HG03064 (cell line): ENCODE results near the gene KLKB1.
"Not testable (repeated sequence)": the region's sequence is repeated elsewhere in the genome, so short reads cannot be mapped to it uniquely, and the experiment has no call there.

ENCODE experiments used
- ATAC-seq: cut with Tn5 transposase; IDR thresholded peaks from one replicate; pipeline ENCODE4 v1.9.1; 2021; ENCODE audit warnings: low read depth; ENCODE audit not compliant: unreplicated experiment

Gene KLKB1

DNA sequence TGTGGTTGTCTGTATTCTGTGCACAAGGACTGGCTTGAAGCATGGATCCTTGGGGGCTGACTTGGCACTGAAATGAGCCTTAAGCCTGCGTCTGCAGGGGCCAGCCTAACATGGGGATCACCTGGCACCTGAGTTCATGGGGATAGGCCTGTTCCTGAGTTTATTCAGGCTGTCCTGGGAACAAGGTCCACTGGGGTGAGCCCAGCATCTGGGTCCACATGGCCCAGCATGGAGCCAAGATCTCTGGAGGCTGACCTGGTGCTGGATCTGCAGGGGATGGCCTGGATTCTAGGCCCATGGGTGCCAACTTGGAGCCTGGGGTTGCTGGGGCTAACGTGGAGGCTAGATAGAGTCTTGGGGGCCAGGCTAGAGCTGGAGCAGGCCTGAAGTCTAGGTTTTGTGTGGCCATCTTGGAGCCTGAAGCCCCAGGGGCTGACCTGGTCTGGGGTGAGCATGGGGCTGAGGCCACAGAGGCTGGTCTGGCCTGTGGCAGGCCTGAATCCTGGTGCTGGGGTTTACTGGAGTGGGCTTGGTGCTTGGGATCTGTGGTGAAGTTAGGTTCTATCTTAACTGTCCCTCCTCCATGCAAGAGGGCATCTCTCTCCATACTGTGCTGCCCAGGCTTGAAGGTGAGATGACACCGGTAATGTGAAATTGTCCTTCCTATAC lies 652 bp upstream of the KLKB1 start:
- ATAC-seq, result no peak

DNA sequence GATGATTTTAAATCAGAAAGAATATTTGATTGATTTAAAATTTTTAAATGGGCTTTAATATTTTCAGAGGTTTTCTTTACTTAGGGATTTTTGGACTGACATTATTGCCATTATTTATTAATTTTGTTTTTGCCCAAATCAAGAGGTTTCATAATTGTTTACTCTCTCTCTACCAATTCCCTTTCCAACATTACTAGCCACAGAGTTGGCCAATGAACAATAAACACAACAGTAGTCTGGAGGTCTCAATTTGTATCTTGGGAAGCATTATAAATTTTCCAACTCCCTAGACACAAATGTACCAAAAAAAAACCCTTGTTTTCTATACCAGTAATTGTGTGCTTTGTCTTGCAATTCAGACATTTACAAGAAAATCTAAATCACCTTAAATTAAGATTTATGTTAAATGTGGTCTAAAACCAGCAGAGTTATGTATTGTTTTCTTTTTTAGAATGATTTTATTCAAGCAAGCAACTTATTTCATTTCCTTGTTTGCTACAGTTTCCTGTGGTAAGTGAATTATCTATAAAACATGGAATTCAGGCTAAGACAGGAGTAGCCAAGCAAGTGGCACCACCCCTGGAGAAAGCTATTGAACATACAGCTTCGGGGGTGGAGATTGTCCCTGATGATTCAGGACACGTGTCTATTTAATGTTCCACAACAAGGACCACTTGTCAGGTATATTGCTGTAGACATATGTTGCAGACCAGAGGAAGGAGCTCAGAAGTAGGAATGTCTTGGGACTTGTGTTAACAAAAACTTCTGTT lies 622 bp downstream of the KLKB1 start:
- ATAC-seq, result no peak

DNA sequence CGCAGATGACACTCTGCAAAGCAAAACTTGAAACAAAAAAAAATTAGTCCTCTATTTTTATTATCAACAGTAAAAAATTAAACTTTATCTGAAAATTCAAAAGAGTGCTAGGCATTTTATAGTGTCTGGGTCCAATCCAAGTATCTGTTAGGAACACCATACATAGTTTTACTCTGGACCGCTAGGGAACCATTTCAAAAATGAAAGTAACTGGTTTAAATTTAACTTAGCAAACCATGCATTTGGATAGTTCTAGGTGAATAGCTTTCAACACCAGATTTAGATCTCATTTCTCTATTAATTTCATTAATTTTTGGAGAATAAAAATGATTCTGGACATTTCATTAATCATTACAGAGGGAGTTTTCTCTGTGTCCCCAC lies 1.2 kb downstream of the KLKB1 start:
- no peak for ATAC-seq

DNA sequence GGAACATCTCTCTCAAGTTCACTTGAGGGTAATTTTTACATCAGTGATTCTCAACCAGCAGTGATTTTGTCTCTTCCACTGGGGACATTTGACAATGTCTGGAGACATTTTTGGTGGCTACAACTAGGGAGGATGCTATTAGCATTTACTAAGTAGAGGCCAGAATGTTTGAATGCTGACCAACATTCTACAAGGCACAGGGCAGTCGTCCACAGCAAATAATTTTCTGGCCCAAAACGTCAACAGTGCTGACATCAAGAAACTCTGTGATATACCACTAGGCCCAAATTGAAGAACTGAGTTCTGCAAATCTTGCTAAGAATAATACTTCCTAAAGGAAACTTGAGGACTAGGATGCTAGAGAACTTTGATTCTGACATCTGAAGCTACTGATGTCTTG lies 7.1 kb downstream of the KLKB1 start:
- ATAC-seq, result no peak

DNA sequence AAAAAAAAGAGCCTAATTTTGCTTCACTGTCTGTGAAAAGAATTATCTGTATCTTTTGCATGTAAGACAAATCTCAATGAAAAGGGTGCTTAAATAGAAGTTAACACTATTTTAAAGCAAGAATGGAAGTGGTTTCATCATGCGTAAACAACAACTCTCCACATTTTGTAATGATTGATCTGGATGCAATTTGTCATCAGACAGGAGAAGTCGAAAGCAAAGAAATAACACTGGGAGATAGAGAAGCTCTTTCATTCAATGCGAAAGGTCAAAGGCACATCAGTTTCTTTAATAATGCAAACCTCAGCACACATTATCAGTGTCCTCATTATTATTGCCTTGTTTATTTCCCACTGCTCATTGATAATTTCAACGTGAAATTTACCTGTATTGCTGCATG lies 8.8 kb downstream of the KLKB1 start:
- ATAC-seq, result no peak

DNA sequence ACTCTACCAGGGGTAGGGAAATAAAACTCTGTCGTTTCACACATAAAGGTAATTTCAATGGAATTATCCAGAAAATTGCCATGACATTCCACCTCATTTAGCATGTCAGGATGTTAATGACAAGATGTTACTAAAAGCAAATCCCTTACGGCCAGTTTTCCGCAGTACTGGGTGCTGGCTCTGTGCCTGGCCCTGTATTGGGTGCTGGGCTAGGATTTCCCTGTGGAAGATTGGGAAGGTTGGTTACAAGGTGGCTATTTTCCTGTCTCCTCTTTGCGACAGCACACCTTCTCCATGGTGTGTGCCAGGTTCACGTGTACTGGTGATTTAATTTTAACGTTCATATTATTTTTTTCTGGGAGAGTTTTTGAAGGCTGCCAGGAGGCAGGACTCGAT lies 13.1 kb downstream of the KLKB1 start:
- ATAC-seq, result no peak

DNA sequence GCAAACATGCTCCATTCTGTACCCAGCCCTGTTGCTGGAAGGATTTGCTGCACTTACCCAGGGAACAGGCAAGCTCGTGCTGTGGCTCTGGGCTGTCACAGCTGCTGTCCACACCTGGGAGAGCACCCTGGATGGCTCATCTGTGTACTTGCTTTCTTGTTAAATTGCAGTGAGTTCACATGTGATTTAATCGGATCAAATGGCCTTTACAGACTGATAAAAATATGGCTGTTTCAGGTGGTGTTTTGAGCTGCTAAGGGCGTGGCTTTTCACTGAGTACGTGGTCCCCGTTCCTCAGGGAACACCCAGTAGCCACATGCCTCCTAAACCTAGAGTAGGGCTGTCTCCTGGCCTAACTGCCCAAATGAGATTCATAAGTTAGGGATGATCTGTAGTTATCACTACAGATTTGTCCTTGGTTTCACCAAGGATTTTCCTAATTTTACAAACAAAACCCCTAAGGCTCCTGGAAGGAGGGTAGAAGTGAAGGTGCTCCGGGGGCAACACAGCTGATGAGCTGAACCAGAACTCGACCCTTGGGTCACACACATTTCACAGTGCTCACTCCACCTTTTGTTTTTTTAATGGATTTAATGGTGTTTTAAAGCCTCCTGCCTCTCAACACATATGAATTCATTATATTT lies 13.7 kb downstream of the KLKB1 start:
- no peak for ATAC-seq

DNA sequence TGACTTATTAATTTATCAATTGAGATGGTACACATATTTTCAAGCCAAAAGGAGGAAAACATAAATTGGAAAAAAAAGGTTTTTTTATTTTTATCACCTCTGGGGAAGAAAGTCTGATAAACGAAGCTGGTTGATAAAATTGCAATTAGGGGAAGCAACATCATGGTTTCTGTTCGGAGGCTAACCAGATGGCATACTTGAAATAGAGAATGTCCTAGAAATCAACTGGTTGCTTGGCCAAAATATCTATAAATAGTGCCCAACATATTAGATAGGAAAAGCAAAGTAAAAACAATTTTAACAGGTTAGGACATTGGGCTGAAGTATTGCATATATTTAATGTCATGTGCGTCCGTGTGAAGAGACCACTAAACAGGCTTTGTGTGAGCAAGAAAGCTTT lies 14.3 kb downstream of the KLKB1 start:
- ATAC-seq, result no peak

DNA sequence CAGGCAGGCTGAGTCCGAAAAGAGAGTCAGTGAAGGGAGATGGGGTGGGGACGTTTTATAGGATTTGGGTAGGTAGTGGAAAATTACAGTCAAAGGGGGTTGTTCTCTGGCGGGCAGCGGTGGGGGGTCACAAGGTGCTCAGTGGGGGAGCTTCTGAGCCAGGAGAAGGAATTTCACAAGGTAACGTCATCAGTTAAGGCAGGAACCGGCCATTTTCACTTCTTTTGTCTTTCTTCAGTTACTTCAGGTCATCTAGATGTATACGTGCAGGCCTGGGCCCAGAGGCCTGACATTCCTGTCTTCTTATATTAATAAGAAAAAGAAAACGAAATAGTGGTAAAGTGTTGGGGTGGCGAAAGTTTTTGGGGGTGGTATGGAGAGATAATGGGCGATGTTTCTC lies 14.7 kb downstream of the KLKB1 start:
- ATAC-seq, result not testable (repeated sequence)

DNA sequence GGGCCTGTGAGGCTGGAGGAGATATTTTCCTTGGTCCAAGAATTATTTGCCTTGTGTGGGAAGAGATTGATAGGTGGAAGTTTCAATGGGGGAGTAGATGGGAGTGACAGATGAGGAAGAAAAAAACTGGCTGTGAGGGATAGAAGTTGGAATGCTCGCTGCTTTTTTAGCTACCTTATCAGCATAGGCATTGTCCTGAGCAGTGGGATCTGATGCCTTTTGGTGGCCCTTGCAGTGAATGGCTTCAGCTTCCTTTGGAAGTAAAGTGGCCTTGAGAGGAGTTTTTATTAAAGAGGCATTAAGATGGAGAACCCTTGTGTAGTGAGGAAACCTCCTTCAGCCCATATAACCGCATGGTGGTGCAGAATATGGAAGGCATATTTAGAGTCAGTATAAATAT lies 16.0 kb downstream of the KLKB1 start:
- ATAC-seq, result no peak

DNA sequence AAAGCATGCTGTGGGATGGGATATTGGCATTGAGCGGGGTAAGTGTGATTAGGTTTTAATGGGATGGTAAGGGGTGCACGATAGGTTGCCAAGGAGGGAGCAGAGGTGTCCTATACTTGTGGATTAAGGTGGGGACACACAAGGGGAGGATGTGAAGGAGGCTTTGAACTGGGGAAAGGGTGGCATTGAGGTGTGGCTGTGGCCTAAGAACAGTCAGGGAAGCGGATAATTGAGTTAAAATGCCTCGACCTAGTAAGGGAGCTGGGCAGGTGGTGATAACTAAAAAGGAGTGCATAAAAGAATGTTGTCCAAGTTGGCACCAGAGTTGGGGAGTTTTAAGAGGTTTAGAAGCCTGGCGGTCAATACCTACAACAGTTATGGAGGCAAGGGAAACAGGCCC lies 17.5 kb downstream of the KLKB1 start:
- no peak for ATAC-seq

DNA sequence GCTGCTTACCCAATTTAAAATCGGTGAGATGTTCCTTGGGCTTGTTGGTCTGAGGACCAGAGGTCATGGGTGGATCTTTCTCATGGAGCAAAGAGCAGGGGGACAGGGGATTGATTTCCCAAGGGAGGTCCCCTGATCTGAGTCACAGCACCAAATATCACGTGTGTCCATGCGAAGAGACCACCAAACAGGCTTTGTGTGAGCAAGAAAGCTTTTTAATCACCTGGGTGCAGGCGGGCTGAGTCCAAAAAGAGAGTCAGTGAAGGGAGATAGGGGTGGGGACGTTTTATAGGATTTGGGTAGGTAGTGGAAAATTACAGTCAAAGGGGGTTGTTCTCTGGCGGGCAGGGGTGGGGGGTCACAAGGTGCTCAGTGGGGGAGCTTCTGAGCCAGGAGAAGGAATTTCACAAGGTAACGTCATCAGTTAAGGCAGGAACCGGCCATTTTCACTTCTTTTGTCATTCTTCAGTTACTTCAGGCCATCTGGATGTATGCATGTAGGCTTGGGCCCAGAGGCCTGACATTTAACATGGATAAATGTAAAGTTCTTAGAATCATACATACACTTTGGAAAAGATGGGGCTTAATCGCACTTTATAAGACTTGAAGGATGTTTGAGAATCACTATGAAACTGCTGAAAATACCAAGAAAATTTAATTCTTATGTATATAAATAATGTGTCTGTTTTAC lies 19.9 kb downstream of the KLKB1 start:
- ATAC-seq, result not testable (repeated sequence)

DNA sequence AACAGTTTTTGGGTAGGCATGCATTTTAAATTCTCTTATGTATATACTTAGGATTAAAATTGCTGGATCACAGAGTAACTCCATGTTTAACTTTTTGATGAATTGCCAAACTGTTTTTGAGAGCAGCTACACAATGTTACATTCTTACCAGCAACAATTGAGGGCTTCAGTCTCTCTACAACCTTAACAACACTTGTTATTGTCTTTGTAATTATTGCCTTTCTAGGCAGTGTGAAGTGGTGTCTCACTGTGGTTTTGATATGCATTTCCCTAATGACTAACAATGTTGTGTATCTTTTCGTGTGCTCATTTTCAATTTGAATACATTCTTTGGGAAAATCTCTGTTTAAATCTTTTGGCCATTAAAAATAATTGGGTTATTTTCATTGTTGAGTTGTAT lies 21.3 kb downstream of the KLKB1 start:
- ATAC-seq, result no peak

DNA sequence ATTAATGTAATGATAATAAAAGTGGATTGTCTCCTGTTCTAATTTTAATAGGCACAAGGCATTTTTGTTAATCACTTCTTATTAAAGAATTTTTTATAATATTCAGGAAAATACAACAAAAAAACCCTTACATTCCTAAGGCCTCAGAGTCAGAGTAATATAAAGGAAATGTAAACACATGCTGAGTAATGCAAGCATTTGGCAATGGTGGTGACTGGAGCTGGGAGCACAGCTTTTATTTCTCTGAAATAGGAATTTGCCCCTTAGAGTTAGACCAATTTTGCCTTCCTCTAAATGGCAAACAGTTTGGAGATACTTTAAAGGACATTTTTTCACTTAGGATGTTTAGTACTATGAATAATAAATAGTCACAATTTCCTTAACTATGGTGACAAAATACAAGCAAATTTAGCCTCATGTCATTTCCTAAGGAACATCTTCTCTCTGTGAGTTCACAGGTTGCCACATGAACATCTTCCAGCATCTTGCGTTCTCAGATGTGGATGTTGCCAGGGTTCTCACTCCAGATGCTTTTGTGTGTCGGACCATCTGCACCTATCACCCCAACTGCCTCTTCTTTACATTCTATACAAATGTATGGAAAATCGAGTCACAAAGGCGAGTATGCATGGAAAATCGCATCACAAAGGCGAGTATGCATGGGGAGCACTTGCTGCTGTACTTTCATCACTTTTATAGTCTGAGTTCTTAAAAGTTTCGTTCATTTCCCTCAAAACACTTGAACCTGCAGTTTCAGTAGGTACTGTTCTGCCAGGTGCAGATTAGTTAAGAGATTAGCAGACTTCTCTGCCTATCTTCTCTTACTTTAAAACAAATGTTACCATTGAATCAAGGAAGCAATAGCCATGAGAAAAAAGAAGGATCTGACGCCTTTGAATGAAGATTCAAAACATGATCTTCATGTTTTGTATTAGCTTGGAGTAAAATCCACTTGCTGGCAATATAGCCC lies 22.8 kb downstream of the KLKB1 start:
- no peak for ATAC-seq

DNA sequence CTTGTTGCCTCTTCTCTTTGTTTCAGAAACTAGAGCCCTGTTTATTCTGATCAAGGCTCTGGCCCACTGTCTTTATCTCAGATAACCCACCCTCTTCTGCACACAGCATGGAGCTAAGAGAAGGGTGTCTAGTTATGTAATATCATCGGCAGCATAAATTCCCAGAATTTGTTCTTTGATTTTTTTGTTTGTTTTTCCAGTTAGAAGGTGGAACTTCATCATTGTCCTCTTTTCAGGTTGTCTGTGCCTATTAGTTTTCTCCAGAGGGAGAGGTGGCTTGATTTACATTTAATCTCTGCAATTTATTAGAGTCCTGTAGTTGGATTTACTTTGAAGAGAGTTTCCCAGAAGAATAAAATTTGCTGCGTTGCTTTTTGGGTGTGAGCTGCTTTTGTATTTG lies 23.5 kb downstream of the KLKB1 start:
- no peak for ATAC-seq

DNA sequence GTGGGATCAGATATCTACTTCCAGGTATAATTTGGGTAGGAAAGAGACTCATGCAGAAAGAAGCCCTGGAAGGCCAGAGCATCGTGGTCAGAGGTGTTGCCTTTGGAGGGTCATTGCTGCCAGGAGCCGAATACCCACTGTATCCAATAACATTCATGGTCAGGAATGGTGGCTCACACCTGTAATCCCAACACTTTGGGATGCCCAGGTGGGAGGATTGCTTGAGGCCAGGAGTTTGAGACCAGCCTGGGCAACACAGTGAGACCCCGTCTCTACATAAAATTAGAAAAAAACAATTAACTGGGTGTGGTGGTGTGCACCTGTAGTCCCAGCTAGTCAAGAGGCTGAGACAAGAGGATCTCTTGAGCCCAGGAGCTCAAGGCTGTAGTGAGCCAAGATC lies 27.8 kb downstream of the KLKB1 start:
- no peak for ATAC-seq

DNA sequence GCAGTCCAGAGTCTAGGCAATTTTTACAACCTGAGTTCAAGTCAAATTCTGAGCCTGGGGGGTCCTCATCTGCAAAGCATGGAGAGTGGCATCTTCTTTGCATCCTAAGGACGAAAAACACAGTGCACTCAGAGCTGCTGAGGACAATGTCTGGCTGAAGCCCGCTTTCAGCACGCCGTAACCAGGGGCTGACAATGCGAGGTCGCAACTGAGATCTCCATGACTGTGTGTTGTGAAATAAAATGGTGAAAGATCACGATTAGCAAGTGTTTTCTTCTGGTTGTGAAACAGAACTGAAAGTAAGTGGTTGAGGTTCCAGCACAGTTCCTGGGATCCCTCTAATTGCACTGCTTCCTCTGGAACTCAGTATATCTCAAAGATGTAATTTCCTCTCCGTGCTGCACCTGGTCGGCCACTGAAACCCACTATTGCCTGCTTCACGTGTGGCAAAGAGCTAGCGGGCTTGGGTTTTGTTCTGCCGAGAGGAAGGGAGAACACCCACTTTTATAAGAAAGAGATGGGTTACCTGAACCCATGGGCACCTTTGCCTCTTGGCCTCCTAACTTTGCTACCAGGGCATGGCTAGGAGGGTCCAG lies 31.0 kb downstream of the KLKB1 start:
- no peak for ATAC-seq

DNA sequence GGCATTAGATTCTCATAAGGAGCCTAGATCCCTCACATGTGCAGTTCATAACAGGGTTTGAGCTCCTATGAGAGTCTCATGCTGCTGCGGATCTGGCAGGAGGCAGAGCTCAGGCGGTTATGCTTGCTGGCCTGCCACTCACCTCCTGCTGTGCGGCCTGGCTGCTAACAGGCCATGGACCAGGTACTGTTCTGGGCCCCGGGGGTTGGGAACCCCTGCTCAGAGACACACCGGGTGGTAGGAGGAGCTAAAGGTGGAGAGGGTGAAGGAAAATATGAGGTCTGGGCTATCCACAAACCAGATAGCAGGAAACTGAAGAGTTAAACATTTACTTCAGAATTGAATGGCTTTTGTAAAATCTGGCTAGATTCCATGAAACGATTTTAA lies 32.8 kb downstream of the KLKB1 start:
- no peak for ATAC-seq

DNA sequence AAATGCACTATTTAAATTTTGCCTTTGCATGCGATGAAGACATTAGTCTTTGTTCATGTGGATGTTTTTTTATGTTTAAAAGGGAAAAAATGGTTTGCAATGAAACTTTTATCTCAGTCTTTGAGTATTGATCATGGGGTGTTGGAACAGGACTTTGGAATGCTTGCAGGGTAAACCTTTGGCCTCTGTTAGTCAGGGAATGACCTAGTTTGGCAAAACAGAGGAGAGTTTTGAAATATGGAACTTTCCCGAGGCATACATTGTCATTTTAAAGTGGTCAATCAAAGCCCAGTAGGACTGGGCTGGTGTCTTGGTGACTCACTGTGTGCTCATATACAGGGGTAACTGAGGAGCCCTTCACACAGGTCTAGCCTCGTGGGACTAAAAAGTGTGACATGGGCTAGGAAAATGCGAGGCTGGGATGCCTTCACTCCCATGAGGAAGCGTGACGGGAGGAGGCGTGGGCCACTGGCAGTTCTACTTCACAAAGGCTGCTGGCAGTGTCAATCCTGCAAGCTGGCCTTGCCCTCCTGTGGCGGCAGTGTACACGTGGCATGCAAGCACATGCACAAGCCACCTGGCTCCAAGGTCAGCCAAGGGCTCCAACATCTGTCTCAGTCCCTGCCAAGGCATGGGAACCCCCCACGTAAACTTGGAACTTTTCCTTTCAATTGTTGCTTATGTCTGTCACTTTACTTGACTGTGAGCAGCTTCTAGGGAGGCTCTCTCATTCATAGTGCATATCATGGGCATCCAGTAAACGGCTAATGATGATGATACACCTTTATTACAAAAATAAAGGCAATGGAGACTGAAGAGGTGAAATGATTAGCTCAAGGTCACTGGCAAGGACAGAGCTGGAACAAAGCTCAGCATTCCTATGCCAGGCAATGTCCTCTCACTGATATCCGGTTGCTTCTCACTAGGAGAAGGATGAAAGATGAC lies 33.5 kb downstream of the KLKB1 start:
- ATAC-seq, result no peak
